OCI-LY1 (cell line): ENCODE results near the gene DCDC1.

Experiments
- H2AFZ ChIP-seq: fragments of 200-600 bp; sonication (generic), shearing (Covaris generic); 2 replicates; pipeline ENCODE4 v1.6.0; 2014; ENCODE audit warnings: antibody characterized with exemption, mild to moderate bottlenecking, low read length
- H3F3A ChIP-seq: fragments of 200-600 bp; sonication (generic), shearing (Covaris generic); 2 replicates; pipeline ENCODE4 v1.6.0; 2014; ENCODE audit warnings: mild to moderate bottlenecking, antibody characterized with exemption, low read length, moderate library complexity; ENCODE audit not compliant: insufficient read depth
- H3K27ac ChIP-seq: fragments of 200-600 bp; sonication (generic); 2 replicates; pipeline ENCODE4 v1.5.1; 2014; ENCODE audit warnings: low read length, mixed run types, mild to moderate bottlenecking, low read depth; ENCODE audit not compliant: poor library complexity, severe bottlenecking
- H3K27me3 ChIP-seq: fragments of 200-600 bp; sonication (generic); 2 replicates; pipeline ENCODE4 v1.6.0; 2014; ENCODE audit warnings: antibody characterized with exemption, mild to moderate bottlenecking, low read length, moderate library complexity; ENCODE audit not compliant: insufficient read depth
- H3K36me3 ChIP-seq: fragments of 200-600 bp; sonication (generic); 2 replicates; pipeline ENCODE4 v1.6.1; 2014; ENCODE audit warnings: mild to moderate bottlenecking, antibody characterized with exemption, low read length, moderate library complexity, mixed read lengths; ENCODE audit not compliant: insufficient read depth
- H3K4me1 ChIP-seq: fragments of 200-600 bp; sonication (generic); 2 replicates; pipeline ENCODE4 v1.5.1; 2014; ENCODE audit warnings: mild to moderate bottlenecking, low read length, moderate library complexity; ENCODE audit not compliant: insufficient read depth, severe bottlenecking
- H3K4me2 ChIP-seq: fragments of 200-600 bp; sonication (generic), shearing (Covaris generic); 2 replicates; pipeline ENCODE4 v1.6.1; 2014; ENCODE audit warnings: low read length
- H3K4me3 ChIP-seq: fragments of 200-600 bp; sonication (generic); 2 replicates; pipeline ENCODE4 v1.5.1; 2014; ENCODE audit warnings: low read length, low read depth, mild to moderate bottlenecking, mixed read lengths; ENCODE audit not compliant: poor library complexity, severe bottlenecking
- H3K79me2 ChIP-seq: fragments of 200-600 bp; shearing (Covaris generic); 2 replicates; pipeline ENCODE4 v1.6.1; 2016; ENCODE audit warnings: mixed run types, low read length, mixed read lengths; ENCODE audit not compliant: insufficient read depth
- H3K9ac ChIP-seq: fragments of 200-600 bp; sonication (generic), shearing (Covaris generic); 2 replicates; pipeline ENCODE4 v1.6.1; 2014; ENCODE audit warnings: mild to moderate bottlenecking, low read length, mixed read lengths
- H3K9me2 ChIP-seq: fragments of 200-600 bp; sonication (generic), shearing (Covaris generic); 2 replicates; pipeline ENCODE4 v1.6.1; 2014; ENCODE audit warnings: low read depth, mild to moderate bottlenecking, low read length, mixed read lengths
- H3K9me3 ChIP-seq: fragments of 200-600 bp; shearing (Covaris generic); 2 replicates; pipeline ENCODE4 v1.6.1; 2014; ENCODE audit warnings: low read length, mixed read lengths
- H4K20me1 ChIP-seq: fragments of 200-600 bp; sonication (generic), shearing (Covaris generic); 2 replicates; pipeline ENCODE4 v1.6.0; 2016; ENCODE audit warnings: mild to moderate bottlenecking, low read length; ENCODE audit not compliant: insufficient read depth
- CTCF ChIP-seq: fragments of 200-600 bp; sonication (generic), shearing (Covaris generic); IDR thresholded peaks from 2 replicates; pipeline ENCODE4 v1.5.1; 2017; ENCODE audit warnings: mild to moderate bottlenecking, antibody characterized with exemption, low read length, moderate library complexity, mixed read lengths
- EZH2 ChIP-seq: fragments of 200-600 bp; sonication (generic), shearing (Covaris generic); IDR thresholded peaks from 2 replicates; pipeline ENCODE4 v1.8.0; 2017; ENCODE audit warnings: borderline replicate concordance, mixed run types, mild to moderate bottlenecking, antibody characterized with exemption, low read length, moderate library complexity, mixed read lengths

The DCDC1 gene

DNA sequence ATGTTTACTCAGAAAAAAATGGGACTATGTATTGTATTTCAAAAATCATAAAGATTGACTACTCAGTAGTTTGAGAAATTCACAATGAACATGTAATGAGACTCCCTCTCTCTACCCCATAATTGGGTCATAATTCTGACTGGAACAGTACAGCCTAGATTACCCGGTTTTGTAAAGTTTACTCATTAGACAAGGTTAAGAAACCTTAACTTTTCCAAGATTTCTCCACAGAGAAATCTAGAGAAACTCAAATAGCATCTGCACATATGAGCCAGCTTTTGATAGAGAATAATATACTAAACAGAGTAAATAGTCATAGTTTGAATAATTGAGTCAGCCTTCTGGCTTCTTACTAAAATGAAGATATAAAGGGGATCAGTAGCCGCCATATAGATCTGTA lies 452.3 kb downstream of the DCDC1 start:
- TF ChIP-seq CTCF (no peak), EZH2 (no peak)
- no peak overlapping the region for H2AFZ ChIP-seq
- no peak overlapping the region for H3K9ac ChIP-seq
- no peaks in the 10 kb centered on the region; the same call in 1 of the 2 replicates for H3K27me3 ChIP-seq
- H3K4me2 ChIP-seq, result no peak overlapping the region
- H3K4me3 ChIP-seq, result no peak overlapping the region
- H3K4me1 ChIP-seq, result no peaks in the 10 kb centered on the region
- no peak overlapping the region for H3K27ac ChIP-seq
- H3K9me2 ChIP-seq, result no peaks in the 10 kb centered on the region
- H3K79me2 ChIP-seq, result no peaks in the 10 kb centered on the region
- H3F3A ChIP-seq, result no peaks in the 10 kb centered on the region
- H3K36me3 ChIP-seq, result no peaks in the 10 kb centered on the region
- H4K20me1 ChIP-seq, result no peaks in the 10 kb centered on the region
- no peaks in the 10 kb centered on the region for H3K9me3 ChIP-seq

DNA sequence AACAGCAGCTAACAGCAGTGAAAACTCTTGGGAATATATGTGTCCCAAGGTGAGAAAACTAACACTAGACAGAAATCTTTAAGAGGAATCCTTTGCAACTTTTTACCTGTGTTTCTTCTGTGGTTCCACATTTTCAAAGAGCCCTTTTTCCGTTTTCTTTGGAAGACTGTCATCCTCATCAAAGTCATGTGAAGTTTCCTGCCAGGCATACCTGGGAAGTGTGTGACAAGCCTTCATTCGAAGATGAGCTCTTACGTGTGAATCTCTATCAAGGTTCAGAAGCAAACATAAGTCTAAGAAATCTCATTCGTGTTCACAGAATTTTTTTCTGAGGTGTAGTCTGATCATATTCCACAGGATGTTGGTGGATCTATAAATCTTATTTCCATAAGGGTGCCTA lies 452.8 kb downstream of the DCDC1 start:
- Histone ChIP-seq H3K9me2 (no peaks in the 10 kb centered on the region), H3K4me2 (no peak overlapping the region), H3K4me3 (no peak overlapping the region), H3K79me2 (no peaks in the 10 kb centered on the region), H3K9ac (no peak overlapping the region), H3K9me3 (no peaks in the 10 kb centered on the region), H3F3A (no peaks in the 10 kb centered on the region), H3K36me3 (no peaks in the 10 kb centered on the region), H3K27ac (no peak overlapping the region), H3K4me1 (no peaks in the 10 kb centered on the region), H3K27me3 (no peaks in the 10 kb centered on the region; the same call in 1 of the 2 replicates), H2AFZ (no peak overlapping the region), H4K20me1 (no peaks in the 10 kb centered on the region)
- TF ChIP-seq EZH2, result no peak
- no peak for TF ChIP-seq CTCF

GRCh38 chr11:30914143-30914762 lies 455.3 kb downstream of the DCDC1 start:
- H3K4me2 ChIP-seq, result no peak overlapping the region
- H3K4me3 ChIP-seq, result no peak overlapping the region
- no peaks in the 10 kb centered on the region for H3K9me2 ChIP-seq
- no peaks in the 10 kb centered on the region; the same call in 1 of the 2 replicates for H3F3A ChIP-seq
- H3K27ac ChIP-seq, result no peak overlapping the region
- H3K9me3 ChIP-seq, result no peaks in the 10 kb centered on the region
- no peaks in the 10 kb centered on the region; the same call in 1 of the 2 replicates for H3K27me3 ChIP-seq
- H2AFZ ChIP-seq, result no peak overlapping the region
- no peak overlapping the region for H3K9ac ChIP-seq
- H3K36me3 ChIP-seq, result no peaks in the 10 kb centered on the region
- no peaks in the 10 kb centered on the region for H4K20me1 ChIP-seq
- TF ChIP-seq CTCF (peak; percentile 50), EZH2 (no peak)
- no peaks in the 10 kb centered on the region for H3K79me2 ChIP-seq
- H3K4me1 ChIP-seq, result no peaks in the 10 kb centered on the region
